M059J (cell line): Measurements from ENCODE around the gene PCNX2. TPM values are rescaled to one million over a fixed set of nuclear protein-coding genes. Genes with fewer than 3 reads are reported as not detected.

Experiments
- DNase-seq: peaks from one replicate; pipeline ENCODE4 v3.0.0-alpha.2; 2012; ENCODE audit warnings: low read depth
- total RNA-seq: library from RNA; depleted of rRNA; stranded (reverse); fragments of >200 nt; shearing (Covaris generic); gene quantifications from 2 replicates; pipeline ENCODE4 v1.2.3, GENCODE V29; 2014

PCNX2 gene
- total RNA-seq, 1 experiment from 2014 or later, result 14.4 TPM

DNA sequence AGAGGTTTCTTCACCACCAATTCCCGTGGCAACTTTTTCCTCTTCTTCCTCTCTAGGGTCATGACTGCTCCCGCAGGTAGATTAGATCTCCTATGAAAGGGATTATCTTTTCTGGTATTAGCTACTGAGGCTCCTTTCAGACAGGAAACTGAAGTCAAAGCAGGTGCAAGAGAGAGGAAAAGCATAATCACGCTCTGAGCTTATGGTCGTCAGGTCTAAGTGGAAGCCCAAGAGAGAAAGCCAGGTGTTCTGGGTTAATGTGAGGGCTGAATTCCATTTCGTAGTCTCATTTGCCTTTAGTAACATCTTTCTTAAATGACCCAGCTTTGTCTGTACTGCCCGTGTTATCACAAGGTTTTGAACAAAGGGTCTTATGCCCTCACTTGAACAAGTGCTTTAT lies 23.7 kb upstream of the PCNX2 start:
- no peak for DNase-seq

DNA sequence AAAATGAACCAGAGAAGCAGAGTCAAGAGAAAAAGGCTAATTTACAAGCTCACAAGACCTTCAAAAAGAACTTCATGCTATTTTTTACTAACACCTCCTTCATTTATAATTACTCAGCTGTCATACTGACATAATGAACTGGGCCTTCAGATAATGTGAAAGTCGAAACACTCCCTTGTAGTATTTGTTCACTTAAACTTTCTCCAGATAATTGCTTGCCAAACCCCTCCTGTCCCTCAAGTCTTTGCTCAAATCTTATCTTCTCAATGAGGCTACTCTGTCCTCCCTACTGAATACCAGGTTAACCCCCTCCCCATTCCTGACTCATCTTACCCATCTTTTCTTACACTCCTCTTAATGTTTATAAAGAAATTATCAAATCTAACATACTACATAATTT lies 20.9 kb upstream of the PCNX2 start:
- DNase-seq, result no peak

DNA sequence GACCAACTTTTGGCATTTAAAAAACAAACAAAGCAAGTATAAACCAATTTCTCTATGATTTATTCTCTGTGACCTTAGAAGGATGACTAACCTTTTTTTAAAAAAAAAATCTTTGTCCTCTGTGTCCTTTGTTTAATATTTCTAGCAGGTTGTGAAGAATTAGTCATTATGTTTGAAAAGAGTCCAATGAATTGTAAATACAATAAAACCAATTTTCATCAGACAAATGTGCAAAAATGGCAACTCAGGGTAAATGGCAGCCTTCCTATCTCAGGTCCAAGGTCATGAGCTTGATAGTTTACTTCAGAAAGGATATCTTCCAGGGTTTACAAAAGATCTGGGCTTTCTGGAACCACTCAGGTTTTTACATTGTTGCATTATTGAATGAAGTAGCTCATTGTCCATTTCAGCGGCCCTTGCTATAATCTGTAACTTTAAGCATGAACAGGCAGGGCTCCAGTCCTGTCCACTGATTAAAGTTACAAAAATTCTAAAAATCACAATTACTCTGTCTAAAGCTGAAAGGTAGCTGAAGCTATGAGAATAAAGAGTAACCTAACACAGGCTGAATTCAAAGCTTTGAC lies 20.3 kb upstream of the PCNX2 start:
- DNase-seq, result peak; percentile 59

DNA sequence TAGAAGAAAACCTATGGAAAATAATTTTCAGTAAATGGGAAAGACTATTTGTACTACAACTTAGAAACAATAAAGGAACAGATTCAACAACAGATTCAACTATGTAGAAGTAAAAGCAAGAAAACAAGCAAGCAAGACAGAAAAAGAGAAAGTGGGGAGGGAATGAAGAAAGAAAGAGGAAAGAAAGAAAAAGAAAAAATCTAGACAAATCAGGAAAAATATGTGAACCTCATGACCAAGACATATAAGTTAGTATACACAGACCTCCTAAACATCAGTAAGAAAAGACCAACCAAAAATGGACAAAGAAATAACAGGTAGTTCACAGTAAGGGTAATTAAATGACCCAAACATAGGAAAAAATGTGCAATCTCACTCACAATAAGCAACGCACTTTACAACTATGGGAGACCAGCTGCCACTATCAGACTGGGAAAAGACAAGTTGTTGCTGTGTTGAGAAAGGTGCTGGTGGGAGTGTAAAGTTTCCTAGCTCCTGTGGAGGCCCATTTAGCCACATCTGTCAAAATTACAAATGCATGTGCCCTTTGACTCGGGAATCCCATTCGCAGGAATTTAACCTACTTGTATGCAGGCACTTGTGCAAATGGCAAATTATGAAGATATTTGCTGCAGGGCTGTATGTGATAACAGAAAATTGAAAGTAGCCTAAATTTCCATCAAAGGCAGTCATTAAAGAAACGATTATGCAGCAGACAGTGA lies 18.1 kb upstream of the PCNX2 start:
- no peak for DNase-seq

DNA sequence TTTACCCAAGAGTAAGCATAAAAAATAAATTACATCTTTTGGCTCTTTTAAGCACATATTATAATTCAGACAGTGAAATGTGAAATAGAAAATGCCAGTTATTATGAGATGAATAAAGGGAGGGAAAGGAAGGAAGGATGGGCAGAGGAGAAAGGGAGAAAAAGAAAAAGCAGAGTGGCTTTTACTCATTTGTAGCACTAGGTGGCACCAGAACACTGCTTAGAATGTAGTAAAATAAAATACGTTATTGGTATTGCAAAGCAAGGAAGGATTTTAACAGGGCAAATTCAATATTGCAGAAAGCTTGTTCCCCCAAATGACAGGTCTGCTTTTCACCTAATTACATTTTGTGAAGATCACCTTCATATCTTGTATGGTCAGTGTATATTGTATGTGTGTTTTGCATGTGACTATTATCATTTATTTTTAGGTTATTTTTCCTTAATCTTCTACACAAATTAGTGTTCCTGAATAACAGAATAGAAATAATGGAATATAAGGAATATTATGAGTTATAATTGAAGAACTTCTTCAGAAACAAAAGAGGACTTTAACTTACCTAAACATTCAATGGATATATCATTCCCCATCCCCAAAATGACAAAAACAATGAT lies 9.1 kb upstream of the PCNX2 start:
- DNase-seq, result peak; percentile 37

DNA sequence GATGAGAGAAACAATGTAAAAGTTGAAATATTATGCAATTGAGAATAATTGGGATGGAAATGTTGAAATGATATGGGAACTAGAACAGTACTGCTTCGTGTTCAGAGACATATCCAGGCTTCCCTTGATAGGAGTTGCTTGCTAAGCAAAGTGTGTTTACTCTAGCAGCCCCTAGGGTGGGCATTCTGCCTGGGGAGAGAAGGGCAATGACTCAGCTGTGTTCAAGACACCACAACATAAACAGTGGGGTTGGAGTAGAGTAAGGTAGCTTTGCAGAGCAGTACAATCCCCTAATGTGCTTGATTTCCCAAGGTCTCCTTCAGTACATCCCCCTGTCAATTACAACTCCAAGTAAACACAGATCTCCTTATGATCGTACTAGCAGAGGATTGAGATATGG lies 4.8 kb upstream of the PCNX2 start:
- peak; percentile 57 for DNase-seq

DNA sequence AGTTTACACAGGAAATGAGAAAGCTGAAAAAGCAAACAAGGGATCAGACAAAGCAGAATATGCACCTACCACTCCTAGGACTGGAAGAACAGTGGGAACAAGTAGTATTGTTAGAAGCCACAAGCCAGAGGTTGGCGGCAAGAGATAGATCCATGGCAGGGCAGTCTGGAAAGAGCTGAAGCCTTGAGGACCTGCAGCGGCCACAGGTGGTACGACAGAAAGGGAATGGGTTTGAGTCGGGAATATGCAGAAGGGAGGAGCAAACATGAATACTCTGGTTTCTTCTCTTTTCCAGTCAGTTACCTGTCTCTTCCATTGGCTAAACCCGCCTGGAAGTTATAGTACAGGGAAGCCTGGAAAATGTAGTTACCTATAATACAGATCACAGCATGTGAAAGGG lies 3.9 kb upstream of the PCNX2 start:
- DNase-seq, result no peak

DNA sequence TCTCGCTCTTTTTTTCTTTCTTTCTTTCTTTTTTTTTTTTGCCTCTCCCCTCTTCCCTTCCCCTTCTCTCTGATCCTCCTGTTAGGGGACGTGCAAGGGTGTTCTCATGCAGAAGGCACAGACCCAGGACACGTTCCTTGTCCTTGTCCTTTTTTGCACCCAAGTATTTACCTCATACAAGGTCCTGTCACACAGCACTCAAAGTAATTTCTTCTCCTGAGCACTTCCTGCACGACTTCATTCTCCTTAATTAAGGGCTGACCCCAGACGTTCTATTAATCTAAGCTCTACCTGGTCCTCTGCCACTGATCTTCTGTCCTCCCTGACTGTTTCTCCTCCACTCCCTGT lies 424 bp upstream of the PCNX2 start:
- DNase-seq, result no peak

DNA sequence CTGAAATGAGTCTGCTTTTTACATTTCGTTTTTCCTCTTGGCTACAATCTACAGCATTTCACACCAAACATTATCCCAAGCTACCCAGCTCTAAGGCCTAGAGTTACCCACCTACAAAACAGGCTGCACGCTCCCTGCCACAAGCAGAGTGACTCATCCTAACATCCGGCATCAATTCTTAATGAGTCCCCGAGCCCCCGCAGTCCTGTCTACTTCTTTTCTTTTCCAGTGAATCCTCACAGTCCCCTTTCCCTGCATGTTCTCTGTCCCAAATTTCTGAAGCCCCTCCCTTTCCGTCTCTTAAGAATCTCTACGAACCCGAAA lies 650 bp downstream of the PCNX2 start:
- DNase-seq, result peak; percentile 88

DNA sequence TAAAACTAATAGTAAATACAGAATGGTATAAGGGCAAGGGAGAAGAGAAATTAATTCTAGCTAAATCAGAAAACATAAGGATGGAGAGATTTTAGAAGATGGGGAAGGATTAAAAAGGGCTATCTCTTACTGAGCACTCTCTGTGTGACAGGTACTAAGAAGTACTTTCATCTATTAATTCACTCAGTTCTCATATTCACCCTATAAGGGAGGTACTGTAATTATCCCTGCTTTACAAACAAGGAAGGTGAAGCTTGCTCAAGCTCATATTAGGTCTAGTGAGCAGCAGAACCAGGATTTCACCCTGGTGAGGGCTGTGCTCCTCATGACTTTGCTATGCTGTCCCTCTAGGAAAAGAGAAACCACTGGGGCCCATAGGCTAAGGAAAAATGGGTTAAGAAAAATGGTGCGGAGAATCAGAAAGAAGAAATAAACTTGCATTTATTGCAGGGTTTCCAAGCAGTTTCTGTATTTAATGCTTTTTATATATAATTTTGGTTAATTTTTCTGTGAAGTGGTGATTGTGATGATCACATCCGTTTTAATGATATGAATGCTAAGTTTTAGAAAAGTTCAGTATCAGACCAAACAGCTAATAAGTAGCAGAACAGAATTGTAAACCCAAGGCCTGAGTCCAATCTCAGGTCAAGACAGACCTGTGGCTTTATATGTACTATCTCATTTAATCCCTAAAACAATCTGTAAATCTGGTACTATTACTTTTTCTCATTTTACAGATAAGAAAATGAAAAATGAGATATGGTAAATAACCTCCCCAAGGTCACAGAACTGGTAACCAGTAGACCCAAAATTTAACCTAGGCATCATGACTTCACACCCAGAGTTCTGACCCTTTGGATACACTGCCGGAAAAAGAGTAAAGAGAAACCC lies 1.7 kb downstream of the PCNX2 start:
- DNase-seq, result peak; percentile 35

DNA sequence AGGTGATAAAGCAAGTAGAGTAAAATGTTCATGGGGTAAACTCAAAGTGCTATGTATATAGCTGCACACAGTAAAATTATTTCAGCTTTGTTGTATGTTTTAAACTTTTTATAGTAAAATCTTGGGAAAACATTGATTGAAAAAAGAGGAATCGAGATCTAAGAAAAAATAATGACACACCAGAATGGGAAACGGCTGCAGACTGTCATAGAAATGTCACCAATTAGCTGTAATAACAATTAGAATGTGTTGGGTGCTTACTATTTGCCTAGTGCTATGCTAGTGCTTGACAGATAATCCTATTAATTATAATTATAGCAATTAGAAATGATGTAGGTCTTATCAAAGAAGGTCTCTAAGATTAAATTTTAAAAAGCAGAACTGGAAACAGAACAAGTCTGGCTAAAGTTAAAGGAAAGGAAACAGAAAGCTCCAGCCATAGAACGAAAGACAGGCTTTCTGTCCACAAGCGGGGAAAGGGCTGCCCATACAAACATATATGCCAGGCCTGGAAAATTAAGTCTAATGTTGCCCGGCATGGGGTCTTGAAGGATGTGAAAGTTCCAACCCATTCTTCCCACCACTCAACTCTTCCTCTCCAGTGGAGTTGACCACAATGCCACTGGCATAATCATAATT lies 5.0 kb downstream of the PCNX2 start:
- no peak for DNase-seq

DNA sequence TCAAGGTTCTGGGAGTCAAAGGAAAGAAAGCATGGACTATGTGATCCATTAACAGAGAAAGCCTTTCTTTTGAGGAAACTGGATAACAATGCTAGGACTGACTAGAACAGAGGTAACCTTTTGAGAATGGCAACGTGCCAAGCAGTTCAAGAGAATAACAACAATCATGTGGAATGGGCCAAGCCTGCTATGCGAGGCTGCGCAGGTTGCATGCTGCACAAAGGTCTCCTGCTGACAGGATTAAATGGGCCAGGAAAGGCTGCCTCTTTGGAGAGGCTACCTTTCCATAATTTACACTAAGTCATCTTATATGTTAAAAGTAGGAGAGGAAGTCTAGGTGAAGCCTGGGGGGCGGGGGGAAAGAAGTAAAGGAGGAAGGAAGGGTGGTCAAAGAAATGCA lies 5.8 kb downstream of the PCNX2 start:
- no peak for DNase-seq

DNA sequence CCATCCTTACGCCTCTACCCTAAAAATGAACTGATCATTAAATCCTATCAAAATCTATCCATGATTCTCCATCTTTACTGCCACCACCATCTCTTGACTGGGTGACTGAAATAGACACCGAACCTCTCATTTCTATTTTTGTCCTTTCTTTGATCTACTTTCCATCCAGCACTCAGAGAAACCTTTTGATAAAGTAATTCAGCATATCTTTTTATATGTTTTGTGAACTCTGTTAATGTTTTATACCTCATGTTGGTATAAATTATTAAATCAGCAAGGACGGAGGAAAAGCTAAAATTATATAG lies 13.0 kb downstream of the PCNX2 start:
- DNase-seq, result no peak

DNA sequence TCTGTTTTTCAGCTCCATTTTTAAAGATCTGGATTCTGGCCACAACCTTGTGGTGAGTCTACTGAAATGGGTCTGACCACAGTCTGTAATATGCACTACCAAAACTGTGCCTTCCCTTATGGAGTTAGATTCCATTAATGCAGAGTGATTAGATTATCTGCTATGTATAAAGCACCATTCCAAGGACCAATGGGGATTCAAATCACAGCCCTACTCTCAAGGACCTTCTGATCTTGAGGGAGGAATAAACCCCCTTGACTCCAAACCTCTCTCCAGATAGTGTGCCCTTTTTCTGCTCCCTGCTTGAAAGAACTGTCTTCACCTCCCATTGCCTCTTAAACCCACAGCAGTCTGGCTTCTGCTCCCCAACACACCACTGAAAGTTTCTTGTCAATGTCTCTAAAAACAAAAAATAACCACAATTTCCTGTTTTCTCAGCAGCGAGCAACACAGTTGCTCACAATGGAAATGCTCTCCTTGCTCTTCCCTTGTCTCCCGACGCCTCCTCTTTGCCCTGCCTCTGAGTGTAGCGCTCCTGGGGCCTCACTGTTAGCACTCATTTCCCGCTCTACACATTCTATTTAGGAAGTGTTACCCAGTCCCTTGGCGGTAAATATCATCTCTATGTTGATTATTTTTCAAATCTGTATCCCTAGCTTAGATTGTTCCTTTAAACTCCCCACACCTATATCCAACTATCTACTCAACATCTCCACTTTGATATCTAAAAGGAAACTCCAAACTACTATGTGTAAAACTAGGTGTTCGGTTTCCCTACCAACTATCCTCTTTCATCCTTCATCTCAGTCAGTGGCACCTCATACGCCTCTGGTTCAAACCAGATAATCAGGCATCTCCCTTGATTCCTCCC lies 13.6 kb downstream of the PCNX2 start:
- DNase-seq, result peak; percentile 72

DNA sequence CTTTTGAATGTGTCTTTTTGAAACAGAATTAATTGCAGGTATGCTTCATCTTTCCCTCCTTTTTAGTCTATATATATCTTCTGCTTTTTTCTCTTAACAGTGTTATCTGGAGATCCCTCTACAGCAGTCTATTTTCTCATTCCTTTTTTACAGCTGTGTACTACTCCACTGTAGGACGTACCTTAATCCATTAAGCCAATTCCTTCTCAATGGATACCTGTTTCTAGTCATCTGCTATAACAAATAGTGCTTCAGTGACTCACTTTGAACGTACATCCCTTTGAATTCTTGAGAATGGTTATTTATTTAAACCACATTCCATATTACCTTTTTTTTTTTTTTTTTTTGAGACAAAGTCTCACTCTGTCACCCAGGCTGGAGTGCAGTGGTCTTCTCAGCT lies 15.6 kb downstream of the PCNX2 start:
- no peak for DNase-seq

DNA sequence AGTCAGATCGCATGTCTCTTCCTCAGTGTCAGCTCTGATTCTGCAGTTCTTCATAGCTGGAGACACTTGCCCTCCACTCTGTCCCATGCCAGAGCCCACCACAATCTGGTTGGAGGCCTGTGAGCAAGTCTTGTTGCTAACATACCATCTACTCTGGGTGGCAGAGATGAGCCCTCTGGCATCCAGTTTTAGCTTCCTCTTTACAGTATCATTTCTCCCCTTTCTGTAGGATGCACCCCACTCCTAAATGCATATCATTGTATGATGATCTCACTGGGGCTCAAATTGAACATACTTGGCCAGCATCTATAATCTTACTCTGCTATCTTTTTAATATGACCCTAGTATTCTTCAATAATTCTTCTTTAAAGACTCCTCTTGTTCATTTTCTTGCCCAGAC lies 16.9 kb downstream of the PCNX2 start:
- DNase-seq, result no peak

DNA sequence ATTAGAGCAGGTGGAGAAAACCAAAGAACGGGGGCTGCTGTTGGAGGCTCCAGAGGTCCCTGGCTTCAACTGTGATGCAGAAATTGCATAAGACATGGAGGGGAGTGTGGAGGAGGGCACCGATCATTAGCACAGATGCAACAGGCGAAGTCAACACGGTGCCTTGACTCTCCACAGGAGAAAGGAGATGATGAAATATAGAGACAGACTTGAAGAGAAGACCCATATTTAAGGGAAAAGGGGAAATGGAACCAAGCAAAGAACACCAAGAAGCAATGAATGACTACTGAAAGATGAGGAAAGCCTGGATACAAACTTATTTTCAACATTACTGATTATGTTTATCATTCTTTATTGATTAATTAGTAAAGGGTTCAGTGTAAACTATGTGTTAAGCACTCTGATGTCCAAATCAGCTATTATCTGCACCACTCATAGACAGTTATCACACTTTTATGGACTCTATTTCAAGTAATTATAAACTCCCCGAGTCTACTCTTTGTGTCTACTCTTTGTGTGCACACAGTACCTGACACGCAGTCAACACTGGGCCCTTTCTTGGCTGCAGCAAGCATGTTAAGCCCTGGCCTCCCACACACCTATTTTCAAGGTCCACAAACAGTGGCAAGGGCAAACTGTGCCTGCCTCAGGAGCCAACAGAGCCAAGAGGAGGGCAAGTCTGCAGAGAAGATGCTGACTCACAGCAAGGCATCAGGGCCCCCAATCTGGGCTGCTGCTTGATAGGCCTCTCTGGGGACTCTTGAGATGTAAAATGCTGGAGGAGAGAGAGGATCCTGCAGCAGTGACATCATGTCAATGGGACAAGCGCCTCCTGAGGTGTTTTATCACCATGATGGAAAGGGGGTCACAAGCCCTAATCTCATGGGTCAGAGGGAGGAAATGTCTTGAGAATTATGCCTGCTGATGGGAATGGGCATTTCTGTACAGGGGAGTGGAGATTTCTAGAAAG lies 17.6 kb downstream of the PCNX2 start:
- DNase-seq, result no peak

DNA sequence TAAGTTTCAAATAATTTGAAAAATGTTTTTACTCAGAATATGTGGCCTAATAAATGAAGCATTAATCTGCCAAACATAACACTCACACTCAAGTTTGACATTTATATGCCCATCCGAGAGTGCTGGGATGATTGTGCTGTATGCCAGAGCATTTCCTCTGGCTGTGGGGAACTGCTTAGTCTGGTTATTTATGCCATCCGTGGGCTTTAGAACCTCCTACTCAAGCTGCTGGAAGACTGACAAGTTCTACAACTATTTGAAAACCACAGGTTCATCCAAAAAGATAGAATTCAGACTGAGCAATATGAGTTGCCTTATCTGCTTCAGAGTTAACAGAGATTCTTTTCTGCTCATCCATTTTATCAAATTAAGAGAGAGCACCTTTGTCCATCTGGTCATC lies 25.9 kb downstream of the PCNX2 start:
- DNase-seq, result peak; percentile 72

DNA sequence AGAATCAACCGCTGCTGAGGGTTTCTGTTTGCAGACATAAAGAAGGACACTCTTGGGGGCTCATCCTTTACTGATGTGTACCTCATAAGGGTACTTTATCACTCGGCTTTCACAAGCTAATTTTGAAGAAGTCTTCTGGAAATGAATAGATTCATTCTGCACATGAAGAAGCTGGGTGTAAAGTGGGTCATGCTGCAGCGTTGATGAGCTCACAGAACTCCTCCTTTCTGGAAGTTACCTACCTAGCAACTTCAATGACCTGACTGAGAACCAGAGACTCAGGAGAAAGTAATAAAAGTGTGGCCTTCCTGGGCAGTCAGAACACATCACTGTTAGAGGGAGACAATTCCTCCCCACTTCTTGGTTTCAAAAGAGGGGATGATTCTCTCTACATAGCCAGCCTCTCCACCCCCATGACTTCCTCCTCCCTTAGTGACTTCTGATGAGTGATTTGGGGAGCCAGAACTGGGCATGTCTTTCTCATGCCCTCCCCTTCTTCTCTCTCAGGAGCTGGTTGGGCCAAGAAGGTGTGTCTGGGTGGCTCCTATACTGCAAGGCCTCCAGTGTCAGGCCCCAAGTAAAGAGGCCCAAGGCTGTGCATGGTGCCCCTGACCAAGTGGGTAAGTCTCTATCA lies 27.0 kb downstream of the PCNX2 start:
- DNase-seq, result no peak

DNA sequence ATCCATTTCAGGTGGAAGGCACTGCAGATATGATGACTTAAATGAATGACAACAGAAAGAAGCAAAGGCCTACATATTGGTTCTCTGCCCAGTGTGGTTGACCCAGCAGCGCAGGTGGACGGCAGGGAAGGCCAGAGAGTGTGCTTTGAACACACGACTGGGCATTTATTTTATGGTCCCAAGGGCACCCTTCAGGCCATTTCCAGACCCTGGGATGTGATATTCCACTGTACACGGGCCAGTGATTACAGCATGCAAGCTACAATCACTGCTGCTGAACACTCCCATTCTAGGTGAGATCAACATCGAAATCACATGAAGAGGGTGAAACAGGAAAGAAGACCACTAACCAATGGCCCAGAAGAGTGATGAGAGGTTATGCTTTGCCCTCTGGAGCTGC lies 33.8 kb downstream of the PCNX2 start:
- no peak for DNase-seq
